ENCODE measurements around the gene SWI5.

SWI5 gene

GRCh38 chr9:128322404-128323211 is 46.5 kb downstream of the SWI5 start, which contains the start of the genes COQ4 and TRUB2:
COQ4 (plus strand) TSS chr9:128322839; CDS start chr9:128322859, 20 bp downstream.
TRUB2 (minus strand) TSS chr9:128322447; CDS start chr9:128322408, 39 bp downstream.
- no peak for TF ChIP-seq CTCF (conservative IDR thresholded peaks at IDR 0.05; ENCODE audit: low read depth)
- peak; percentile 98 for DNase-seq (ENCODE audit: low spot score)
- ChIA-PET CTCF (interaction anchor here (1.1 to 1.4 kb wide), 2 partner anchors 19 to 27 kb away, joined by 3 to 9 read pairs; no protein-coding TSS in a partner anchor), POLR2A (ENCODE audit: low non-redundant PET) (no interaction called here)
- H3K27ac ChIP-seq = peak within 1 kb of the TSS; percentile 93

GRCh38 chr9:128323212-128323730 is 47.2 kb downstream of the SWI5 start:
- POLR2A ChIA-PET (ENCODE audit: low non-redundant PET) = no interaction called here
- no peak for TF ChIP-seq CTCF (conservative IDR thresholded peaks at IDR 0.05; ENCODE audit: low read depth)
- no peak for DNase-seq (ENCODE audit: low spot score)

GRCh38 chr9:128323791-128324190 is 47.7 kb downstream of the SWI5 start:
- POLR2A ChIA-PET (ENCODE audit: low non-redundant PET) = no interaction called here
- CTCF ChIA-PET = interaction anchor here (1.4 kb wide), 1 partner anchor 18 kb away, joined by 9 read pairs; no protein-coding TSS in a partner anchor

More at GRCh38 chr9:128323212-128323730, 47.2 kb downstream of the SWI5 start:
- CTCF ChIA-PET = interaction anchor here (1.4 kb wide), 1 partner anchor 18 kb away, joined by 9 read pairs; no protein-coding TSS in a partner anchor
- H3K27ac ChIP-seq = peak overlapping the region; percentile 93

GRCh38 chr9:128324401-128324800 is 48.3 kb downstream of the SWI5 start:
- DNase-seq (ENCODE audit: low spot score) = no peak
- ChIA-PET CTCF (interaction anchor here (1.4 kb wide), 1 partner anchor 17 kb away, joined by 9 read pairs; no protein-coding TSS in a partner anchor), POLR2A (ENCODE audit: low non-redundant PET) (no interaction called here)
- H3K27ac ChIP-seq = peak overlapping the region; percentile 93
- no peak for TF ChIP-seq CTCF (conservative IDR thresholded peaks at IDR 0.05; ENCODE audit: low read depth)

More at GRCh38 chr9:128323791-128324190, 47.7 kb downstream of the SWI5 start:
- no peak for DNase-seq (ENCODE audit: low spot score)
- H3K27ac ChIP-seq = peak overlapping the region; percentile 93
- TF ChIP-seq CTCF (conservative IDR thresholded peaks at IDR 0.05; ENCODE audit: low read depth) = no peak

- CTCF ChIA-PET = interaction anchor here (0.9 kb wide), 1 partner anchor 16 kb away, joined by 3 read pairs; no protein-coding TSS in a partner anchor
- no peak for DNase-seq (ENCODE audit: low spot score)
- no peak for TF ChIP-seq CTCF (conservative IDR thresholded peaks at IDR 0.05; ENCODE audit: low read depth)
- POLR2A ChIA-PET (ENCODE audit: low non-redundant PET) = no interaction called here
- H3K27ac ChIP-seq = peak overlapping the region; percentile 49
These were observed 49.6 kb downstream of the SWI5 start for GRCh38 chr9:128325629-128326028.

- POLR2A ChIA-PET (ENCODE audit: low non-redundant PET) = no interaction called here
These were observed 57.4 kb downstream of the SWI5 start for GRCh38 chr9:128333451-128333869.

More at GRCh38 chr9:128333451-128333869, 57.4 kb downstream of the SWI5 start:
- CTCF ChIA-PET = interaction anchor here (0.6 to 2.0 kb wide), 4 partner anchors 8 to 1292 kb away, joined by 3 to 9 read pairs (median 3); no protein-coding TSS in a partner anchor
- DNase-seq (ENCODE audit: low spot score) = no peak
- H3K27ac ChIP-seq = peak overlapping the region; percentile 36
- TF ChIP-seq CTCF (conservative IDR thresholded peaks at IDR 0.05; ENCODE audit: low read depth) = no peak
